Measurements from ENCODE around the gene TIMM50.

DNA sequence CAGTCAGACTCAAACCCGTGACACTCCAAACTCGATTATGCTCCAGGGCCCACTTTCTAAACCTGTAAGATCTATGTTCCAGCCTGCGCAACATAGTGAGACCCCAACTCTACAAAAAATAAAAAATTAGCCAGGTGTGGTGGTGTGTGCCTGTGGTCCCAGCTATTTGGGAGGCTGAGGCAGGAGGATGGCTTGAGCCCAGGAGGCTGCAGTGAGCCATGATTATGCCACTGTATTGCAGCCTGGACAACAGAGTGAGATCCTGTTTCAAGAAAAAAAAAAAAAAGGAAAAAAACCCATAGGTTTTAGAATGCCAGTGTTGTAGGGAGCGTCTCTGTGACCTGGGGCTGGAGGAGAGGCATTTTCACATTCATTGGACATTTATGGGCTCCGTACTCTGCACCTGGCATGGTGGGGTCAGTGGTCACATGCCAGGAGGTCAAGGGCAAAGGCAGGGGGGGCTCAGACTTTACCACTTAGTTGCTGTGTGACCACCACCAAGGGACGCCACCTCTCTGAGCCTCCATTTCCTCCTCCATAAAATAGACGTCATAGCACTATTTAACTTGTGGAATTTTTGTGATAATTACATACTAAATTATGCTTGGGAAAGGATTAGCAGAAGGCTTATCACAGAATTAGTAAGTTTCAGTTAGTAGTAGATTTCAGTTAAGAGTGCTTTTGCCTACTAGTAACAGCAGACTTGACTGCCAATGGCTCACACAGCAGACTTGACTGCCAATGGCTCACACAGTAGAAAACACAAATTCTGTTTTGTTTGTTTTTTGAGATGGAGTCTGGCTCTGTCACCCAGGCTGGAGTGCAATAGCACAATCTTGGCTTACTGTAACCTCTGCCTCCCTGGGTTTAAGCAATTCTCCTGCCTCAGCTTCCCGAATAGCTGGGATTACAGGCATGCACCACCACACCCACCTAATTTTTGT, 40.2 kb downstream of the TIMM50 start:
- TF ChIP-seq CTCF (IDR thresholded peaks at IDR 0.05), result no peak
- TF ChIP-seq POLR2A (IDR thresholded peaks at IDR 0.05), result no peak

Data from tibial nerve (tissue), 3 donors.